NOMO-1 treated with DMSO at 0.1 percent for 48 hours (cell line): ENCODE results near the gene COL19A1.
A peak's percentile ranks its signal among the peaks of the same experiment; 100 is the strongest.
"Not testable (repeated sequence)": the region's sequence is repeated elsewhere in the genome, so short reads cannot be mapped to it uniquely, and the experiment has no call there.

ENCODE experiments used
- DNase-seq: peaks from one replicate; lab custom pipeline; 2025; ENCODE audit not compliant: unreplicated experiment; lab: John Stamatoyannopoulos, UW

The COL19A1 gene

DNA sequence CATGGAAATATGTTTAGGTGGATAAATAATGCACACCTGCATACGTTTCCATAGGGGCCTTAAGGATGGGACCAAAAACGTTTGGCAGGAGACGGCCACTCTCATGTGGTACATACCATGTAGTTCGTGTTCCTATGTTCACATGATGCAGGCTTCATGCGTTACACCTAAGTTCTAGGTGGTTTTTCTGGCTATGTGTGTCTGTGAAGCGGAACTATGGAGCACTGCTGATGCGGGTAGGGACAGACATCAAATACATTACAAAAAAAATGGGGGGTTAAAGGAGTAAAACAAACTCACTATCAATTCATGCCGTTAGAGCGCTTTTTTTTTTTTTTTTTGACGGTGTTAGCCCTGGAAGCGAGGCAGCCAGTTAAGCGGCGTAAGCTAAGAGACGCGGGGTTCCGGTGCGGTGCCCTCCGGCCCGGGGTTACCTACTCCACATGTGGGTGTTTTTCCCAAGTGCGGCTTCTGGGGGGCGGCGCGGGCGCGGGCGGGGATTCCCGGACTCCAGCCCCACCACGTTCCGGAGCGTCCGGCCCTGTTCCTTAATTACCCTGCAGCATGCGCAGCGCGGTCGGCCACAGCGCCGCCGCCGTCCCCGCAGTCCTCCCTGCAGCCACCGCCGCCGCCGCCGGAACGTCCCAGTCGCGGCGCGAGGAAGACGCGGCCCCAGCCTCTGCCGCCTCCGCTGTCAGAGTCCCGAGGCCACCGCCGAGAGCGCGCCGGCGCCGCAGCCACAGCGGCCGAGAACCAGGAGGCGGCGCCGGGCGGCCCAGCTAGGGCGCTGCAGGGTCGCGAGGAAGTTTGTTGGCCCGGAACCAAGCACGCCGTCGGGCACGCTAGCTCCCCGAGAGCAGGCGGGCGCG, 648 bp downstream of the COL19A1 start:
- DNase-seq: peak; percentile 55

DNA sequence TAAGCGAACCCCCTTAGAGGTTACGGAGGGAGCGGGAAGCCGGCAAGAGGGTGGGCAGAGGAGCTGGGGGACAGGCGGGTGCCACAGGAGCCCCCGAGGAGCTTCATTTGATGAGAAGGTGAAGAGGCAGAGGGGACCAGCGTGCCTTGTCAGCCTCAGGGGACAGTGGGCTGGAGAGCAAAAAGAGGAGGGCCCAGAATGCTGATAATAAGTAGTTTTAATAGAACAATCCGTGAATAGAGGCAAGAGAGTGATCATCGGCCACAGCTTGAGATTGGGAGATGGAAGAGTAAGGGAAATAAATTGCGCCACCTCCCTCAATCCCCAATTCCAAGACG, 1.3 kb downstream of the COL19A1 start:
- no peak for DNase-seq

DNA sequence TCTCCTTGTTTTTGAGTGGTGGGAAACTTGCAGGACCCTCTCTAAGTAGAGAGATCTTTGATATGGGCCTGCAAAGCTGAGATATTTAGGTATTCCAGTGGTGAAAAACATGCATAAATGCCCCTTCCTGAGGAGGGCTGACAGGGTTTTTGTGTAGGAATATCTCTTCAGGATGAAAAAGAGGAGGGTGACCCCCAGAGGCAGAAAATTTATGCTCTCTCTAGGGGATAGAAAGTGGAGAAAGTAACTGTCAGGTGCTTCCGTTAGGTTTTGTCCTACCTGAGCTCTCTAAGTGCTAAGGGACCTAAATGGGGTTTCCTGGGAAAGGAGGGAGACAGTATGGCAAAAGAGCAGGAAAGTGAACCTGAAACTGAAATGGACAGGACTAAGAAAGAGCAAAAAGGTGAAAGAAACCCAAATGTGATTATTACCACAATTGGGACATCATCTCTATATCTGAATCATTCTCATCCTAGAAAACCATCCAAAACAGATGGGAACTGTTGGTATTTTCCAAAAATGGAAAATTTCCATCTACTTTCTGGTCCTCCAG, 2.0 kb downstream of the COL19A1 start:
- no peak for DNase-seq

DNA sequence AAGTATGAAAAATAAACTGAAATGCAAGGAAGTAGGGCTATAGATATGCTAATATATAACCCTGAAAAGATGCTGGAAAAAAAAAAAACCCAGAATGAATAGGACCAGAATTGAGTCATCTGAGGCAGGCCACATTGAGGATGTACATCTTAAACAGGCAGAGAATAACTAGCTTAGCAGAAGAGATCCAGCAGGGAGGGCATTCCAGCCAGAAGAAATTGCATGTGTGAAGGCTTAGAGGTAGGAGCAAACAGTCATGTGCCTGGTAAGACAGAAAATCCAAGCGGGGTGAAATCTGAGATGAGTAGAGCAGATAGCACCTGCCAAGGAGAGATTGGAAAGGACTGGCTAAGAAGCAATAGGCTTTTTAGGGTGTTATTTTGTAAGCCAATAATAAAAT, 2.6 kb downstream of the COL19A1 start:
- no peak for DNase-seq

DNA sequence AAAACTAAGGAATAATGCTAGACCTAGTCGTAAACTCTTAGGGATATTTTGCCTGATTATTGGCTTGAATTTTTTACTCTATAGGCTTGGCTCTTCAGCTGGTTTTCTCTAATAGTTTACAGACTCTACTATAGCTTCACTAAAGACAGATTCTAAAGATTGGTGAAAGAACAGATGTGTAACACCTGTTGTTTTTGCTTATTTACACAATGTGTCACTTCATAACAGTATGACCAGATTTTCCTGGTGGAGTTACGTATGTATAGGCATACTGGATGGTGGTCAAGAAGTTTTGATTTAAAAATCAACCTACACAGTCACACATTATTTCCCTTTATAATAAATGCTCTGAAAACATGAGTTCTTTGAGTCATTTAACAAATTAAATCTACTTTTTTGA, 4.8 kb downstream of the COL19A1 start:
- DNase-seq: no peak

GRCh38 chr6:69873291-69873690, 6.9 kb downstream of the COL19A1 start:
- no peak for DNase-seq

GRCh38 chr6:69875715-69876114, 9.4 kb downstream of the COL19A1 start:
- no peak for DNase-seq

- DNase-seq: no peak
Measured at GRCh38 chr6:69878795-69879194, 12.4 kb downstream of the COL19A1 start.

- peak; percentile 13 for DNase-seq
Measured at GRCh38 chr6:69880601-69881000, 14.2 kb downstream of the COL19A1 start.

- peak; percentile 93 for DNase-seq
Measured at GRCh38 chr6:69881322-69882151, 15.2 kb downstream of the COL19A1 start.

DNA sequence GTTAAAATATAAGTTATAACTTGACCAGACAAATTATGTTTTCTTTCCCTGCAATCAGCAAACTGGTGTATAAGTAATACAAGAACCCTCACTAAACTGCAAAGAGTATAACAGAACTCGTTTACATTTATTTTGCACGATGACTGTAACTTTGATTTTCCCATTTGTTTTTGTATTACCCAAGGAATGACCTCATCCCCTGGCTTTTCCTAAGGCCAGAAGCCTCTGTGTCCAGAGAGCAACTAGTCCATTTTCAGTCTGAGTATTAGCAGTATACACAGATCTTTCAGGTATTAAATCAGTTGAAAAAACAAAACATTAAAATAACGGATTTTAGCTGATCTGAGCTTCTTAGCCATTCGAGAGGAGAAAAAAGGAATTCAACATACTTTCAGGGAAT, 17.2 kb downstream of the COL19A1 start:
- DNase-seq: no peak

- no peak for DNase-seq
Measured at GRCh38 chr6:69884231-69884630, 17.9 kb downstream of the COL19A1 start.

- DNase-seq: no peak
Measured at GRCh38 chr6:69887026-69887425, 20.7 kb downstream of the COL19A1 start.

DNA sequence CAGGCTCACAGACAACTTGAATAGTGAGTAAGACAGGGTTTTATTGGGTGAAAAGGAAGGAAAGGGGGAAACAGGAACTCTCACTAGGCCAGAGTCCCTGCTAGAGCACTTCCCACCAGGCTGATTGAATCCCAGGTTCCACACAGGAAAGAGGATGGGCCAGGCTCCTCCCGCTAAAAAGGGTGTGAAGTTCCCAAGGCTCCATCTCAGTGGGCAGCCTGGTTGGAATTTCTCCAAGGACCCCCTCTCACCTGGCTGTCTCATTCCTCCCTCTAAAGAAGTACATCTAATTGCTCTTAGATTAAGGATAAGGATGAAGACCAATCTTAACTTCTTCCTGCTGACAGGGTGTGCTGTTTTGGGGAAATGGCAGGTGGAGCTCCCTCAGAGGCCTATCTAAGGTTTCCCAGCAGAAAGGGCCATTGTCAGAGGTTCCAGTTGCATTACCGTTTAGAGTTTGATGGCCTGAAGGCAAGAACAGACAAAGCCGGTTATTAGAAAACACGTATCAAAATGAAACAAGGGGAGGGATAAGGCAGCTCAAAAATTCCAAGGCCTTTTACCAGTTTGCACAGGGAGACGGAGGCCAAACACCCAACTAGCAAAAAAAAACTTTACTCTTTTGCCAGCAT, 21.5 kb downstream of the COL19A1 start:
- no peak for DNase-seq

- no peak for DNase-seq
Measured at GRCh38 chr6:69888482-69889233, 22.3 kb downstream of the COL19A1 start.

GRCh38 chr6:69889234-69889974, 23.0 kb downstream of the COL19A1 start:
- DNase-seq: not testable (repeated sequence)

DNA sequence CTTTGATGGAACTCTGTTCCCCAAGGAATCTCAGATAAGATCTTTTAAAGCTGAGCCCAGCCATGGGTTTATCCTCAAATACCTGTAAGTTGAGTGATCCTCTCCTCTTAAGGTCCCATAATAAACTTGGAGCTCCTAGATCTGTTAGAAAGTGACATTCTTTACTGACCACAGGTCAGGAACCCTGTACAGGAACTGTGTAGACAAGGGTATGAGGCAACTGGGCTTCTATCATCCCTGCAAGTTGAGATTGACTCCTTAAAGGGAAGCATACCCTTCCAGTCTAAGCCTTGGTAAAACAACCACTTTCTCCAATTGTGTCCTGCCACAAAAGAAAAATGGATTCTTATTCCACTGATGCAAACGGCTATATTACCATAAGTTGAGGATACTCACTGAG, 26.2 kb downstream of the COL19A1 start:
- DNase-seq: not testable (repeated sequence)

GRCh38 chr6:69893266-69893665, 26.9 kb downstream of the COL19A1 start:
- DNase-seq: not testable (repeated sequence)

DNA sequence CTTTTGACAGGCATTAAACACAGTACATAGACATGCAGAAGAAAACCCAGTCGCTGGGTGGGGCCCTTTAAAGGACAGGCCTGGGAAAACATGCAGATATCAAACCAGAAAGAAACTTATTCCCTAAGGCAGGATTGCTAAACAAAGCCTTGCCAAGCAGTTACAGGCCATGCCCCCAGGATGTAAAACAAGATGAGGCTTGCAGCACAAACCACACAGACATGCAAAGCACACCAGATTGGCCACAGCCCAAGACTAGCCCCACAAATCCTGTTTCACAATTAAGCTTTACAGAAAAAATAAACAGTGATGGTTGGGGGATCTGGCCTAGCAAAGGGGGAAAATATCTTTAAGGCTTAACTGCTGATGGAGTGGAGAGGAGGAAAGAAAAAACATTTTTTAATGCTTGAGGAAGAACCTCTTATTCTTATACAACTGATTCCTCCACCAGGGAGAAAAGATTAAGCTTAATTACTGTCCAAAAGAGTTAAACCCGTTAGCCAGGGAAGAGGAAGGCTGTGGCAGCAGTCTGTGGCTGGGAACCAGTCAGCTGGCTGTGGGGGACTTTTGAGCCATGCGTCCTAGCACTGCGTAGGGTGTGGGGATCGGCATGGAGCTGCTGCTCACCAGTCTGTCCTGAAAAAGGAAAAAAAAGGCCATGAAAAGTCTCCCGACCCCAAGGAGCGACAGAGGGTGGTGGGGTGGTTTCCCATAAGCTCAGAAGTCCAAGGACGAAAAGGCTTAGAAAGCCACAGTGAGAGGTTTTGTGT, 28.4 kb downstream of the COL19A1 start:
- peak; percentile 37 for DNase-seq
